GM19463 (cell line): ENCODE measurements around the gene PABPN1L.

Experiments used
- ATAC-seq: cut with Tn5 transposase; IDR thresholded peaks from one replicate; pipeline ENCODE4 v1.9.1; 2021; ENCODE audit warnings: mild to moderate bottlenecking, moderate library complexity; ENCODE audit not compliant: unreplicated experiment

The PABPN1L gene

GRCh38 chr16:88870608-88871348, 4.3 kb upstream of the PABPN1L start:
- no peak for ATAC-seq

GRCh38 chr16:88869673-88869980, 3.2 kb upstream of the PABPN1L start:
- ATAC-seq = no peak

GRCh38 chr16:88868974-88869672, 2.7 kb upstream of the PABPN1L start:
- ATAC-seq = no peak

GRCh38 chr16:88867581-88868246, 1.3 kb upstream of the PABPN1L start:
- ATAC-seq = no peak

- no peak for ATAC-seq
Measured at GRCh38 chr16:88865742-88866141, 718 bp downstream of the PABPN1L start.

- ATAC-seq = no peak
Measured at GRCh38 chr16:88865310-88865709, 1.1 kb downstream of the PABPN1L start.

- no peak for ATAC-seq
Measured at GRCh38 chr16:88864521-88864920, 1.9 kb downstream of the PABPN1L start.

- no peak for ATAC-seq
Measured at GRCh38 chr16:88864099-88864498, 2.4 kb downstream of the PABPN1L start.

- no peak for ATAC-seq
Measured at GRCh38 chr16:88863426-88863825, 3.0 kb downstream of the PABPN1L start.

GRCh38 chr16:88862968-88863367, 3.5 kb downstream of the PABPN1L start:
- no peak for ATAC-seq

GRCh38 chr16:88861359-88861758, 5.1 kb downstream of the PABPN1L start:
- ATAC-seq = no peak

- no peak for ATAC-seq
Measured at GRCh38 chr16:88859381-88860091, 6.9 kb downstream of the PABPN1L start.

GRCh38 chr16:88857728-88858339, 8.6 kb downstream of the PABPN1L start:
- peak; percentile 39 for ATAC-seq

GRCh38 chr16:88856828-88857727, 9.4 kb downstream of the PABPN1L start, which contains the start of the genes GALNS and TRAPPC2L:
Gene GALNS (minus strand): TSS chr16:88856947. CDS start chr16:88856877, 70 bp downstream.
Gene TRAPPC2L (plus strand): TSS chr16:88857127. CDS start chr16:88857151, 24 bp downstream.
- peak; percentile 77 for ATAC-seq

- no peak for ATAC-seq
Measured at GRCh38 chr16:88856122-88856827, 10.2 kb downstream of the PABPN1L start.

GRCh38 chr16:88855736-88856121, 10.7 kb downstream of the PABPN1L start:
- ATAC-seq = no peak

- ATAC-seq = no peak
Measured at GRCh38 chr16:88855176-88855575, 11.3 kb downstream of the PABPN1L start.

GRCh38 chr16:88854306-88855111, 12.0 kb downstream of the PABPN1L start:
- ATAC-seq = no peak
